VCaP (cell line): ENCODE results near the gene HLA-DQA1.
"Not testable (repeated sequence)": the region's sequence is repeated elsewhere in the genome, so short reads cannot be mapped to it uniquely, and the experiment has no call there.

Source experiments
- H3K27ac ChIP-seq: fragments of 450-650 bp; 2 replicates; pipeline ENCODE4 v1.5.1; 2017
- CTCF ChIP-seq: fragments of 450-650 bp; conservative IDR thresholded peaks from 2 replicates; pipeline ENCODE4 v1.5.1; 2017; ENCODE audit warnings: mild to moderate bottlenecking, moderate library complexity

HLA-DQA1 gene

GRCh38 chr6:32624565-32624964 lies 12.6 kb upstream of the HLA-DQA1 start:
- no peak overlapping the region for H3K27ac ChIP-seq
- TF ChIP-seq CTCF: no peak

GRCh38 chr6:32625137-32625536 lies 12.1 kb upstream of the HLA-DQA1 start:
- TF ChIP-seq CTCF: no peak
- H3K27ac ChIP-seq: no peak overlapping the region

- no peak for TF ChIP-seq CTCF
- H3K27ac ChIP-seq: no peak overlapping the region
These were observed 10.0 kb upstream of the HLA-DQA1 start for GRCh38 chr6:32627249-32627648.

GRCh38 chr6:32627831-32628230 lies 9.4 kb upstream of the HLA-DQA1 start:
- TF ChIP-seq CTCF: no peak
- H3K27ac ChIP-seq: no peak overlapping the region

- not testable (repeated sequence) for H3K27ac ChIP-seq
These were observed 7.4 kb upstream of the HLA-DQA1 start for GRCh38 chr6:32629793-32630192.

GRCh38 chr6:32635526-32636123 lies 1.6 kb upstream of the HLA-DQA1 start:
- no peak overlapping the region for H3K27ac ChIP-seq
- TF ChIP-seq CTCF: no peak

GRCh38 chr6:32637883-32638282 lies 677 bp downstream of the HLA-DQA1 start:
- no peak overlapping the region for H3K27ac ChIP-seq
- no peak for TF ChIP-seq CTCF

GRCh38 chr6:32638532-32639219 lies 1.5 kb downstream of the HLA-DQA1 start:
- no peak overlapping the region for H3K27ac ChIP-seq

More at GRCh38 chr6:32638532-32639219, 1.5 kb downstream of the HLA-DQA1 start:
- no peak for TF ChIP-seq CTCF
